H1 (cell line): ENCODE results near the gene CUL1. TPM values are rescaled to one million over a fixed set of nuclear protein-coding genes. Genes with fewer than 3 reads are reported as not detected.

ENCODE experiments used
- CTCF ChIA-PET: fragments of 300-600 bp; sonication (Branson Sonifier 250); formaldehyde crosslinking; loops from one replicate; lab custom pipeline; 2021; ENCODE audit not compliant: partially characterized antibody; lab: Charles Lee
- POLR2A ChIA-PET: fragments of 300-600 bp; sonication (Branson Sonifier 250); formaldehyde crosslinking; loops from one replicate; lab custom pipeline; 2021; ENCODE audit warnings: inconsistent platforms; ENCODE audit not compliant: partially characterized antibody; lab: Charles Lee
- DNase-seq, 2 experiments: peaks; one replicate each; pipeline versions ENCODE4 v3.0.0 to v3.0.0-alpha.2; 2010 to 2022; ENCODE audit warnings: low spot score in 2 of 2, low read depth in 1 of 2, mixed read lengths in 1 of 2
- FAIRE-seq: peaks from 2 replicates; lab custom pipeline; 2011; peaks lifted over from hg19 to GRCh38; lab: Jason Lieb, UNC
- H2AFZ ChIP-seq: 2 replicates; pipeline ENCODE4 v1.8.1; 2012; ENCODE audit warnings: low read length, inconsistent platforms
- H2AK5ac ChIP-seq: 2 replicates; pipeline ENCODE4 v1.6.1; 2013; ENCODE audit warnings: low read depth, low read length
- H2BK120ac ChIP-seq: replicated peaks from 2 replicates; pipeline ENCODE3; 2013; ENCODE audit warnings: low read depth, low read length, inconsistent platforms
- H2BK12ac ChIP-seq: 2 replicates; pipeline ENCODE4 v1.6.1; 2013; ENCODE audit warnings: low read depth, low read length
- H2BK15ac ChIP-seq: 2 replicates; pipeline ENCODE4 v1.6.1; 2013; ENCODE audit warnings: low read length
- H2BK20ac ChIP-seq: 2 replicates; pipeline ENCODE4 v1.6.1; 2013; ENCODE audit warnings: low read length
- H2BK5ac ChIP-seq: 2 replicates; pipeline ENCODE4 v1.6.1; 2013; ENCODE audit warnings: low read depth, low read length
- H3K14ac ChIP-seq: 2 replicates; pipeline ENCODE4 v1.6.1; 2013; ENCODE audit warnings: inconsistent platforms; ENCODE audit not compliant: insufficient read length
- H3K18ac ChIP-seq: 2 replicates; pipeline ENCODE4 v1.6.1; 2013; ENCODE audit warnings: low read length; ENCODE audit errors: extremely low read depth
- H3K23ac ChIP-seq: 2 replicates; pipeline ENCODE4 v1.6.1; 2013; ENCODE audit warnings: inconsistent platforms; ENCODE audit not compliant: insufficient read length
- H3K23me2 ChIP-seq: 2 replicates; pipeline ENCODE4 v1.6.1; 2013; ENCODE audit warnings: low read depth, low read length
- H3K27ac ChIP-seq: 2 replicates; pipeline ENCODE4 v1.6.1; 2011; ENCODE audit warnings: low read depth, low read length, inconsistent platforms
- H3K27me3 ChIP-seq, 4 experiments: replicated peaks in 1 of 4; 1 replicate in 1 of 4; 2 replicates in 3 of 4; pipeline versions ENCODE4 v1.6.1 to v1.8.1; 2011 to 2013; ENCODE audit warnings: low read length in 3 of 4, mild to moderate bottlenecking in 3 of 4, inconsistent platforms in 2 of 4, mixed read lengths in 2 of 4, moderate library complexity in 1 of 4; ENCODE audit not compliant: control insufficient read depth in 3 of 4, insufficient read depth in 3 of 4; ENCODE audit errors: extremely low read depth in 1 of 4
- H3K36me3 ChIP-seq, 4 experiments: 2 replicates each; pipeline versions ENCODE4 v1.6.1 to v1.8.1; 2011 to 2013; ENCODE audit warnings: mild to moderate bottlenecking in 4 of 4, low read length in 3 of 4, moderate library complexity in 2 of 4, control low read depth in 1 of 4, inconsistent platforms in 1 of 4; ENCODE audit not compliant: insufficient read depth in 4 of 4, control insufficient read depth in 2 of 4
- H3K4ac ChIP-seq: replicated peaks from 2 replicates; pipeline ENCODE3; 2013; ENCODE audit warnings: low read length, low read depth, mixed read lengths, inconsistent platforms; ENCODE audit not compliant: insufficient read length
- H3K4me1 ChIP-seq, 4 experiments: replicated peaks in 1 of 4; 1 replicate in 1 of 4; 2 replicates in 3 of 4; pipeline versions ENCODE4 v1.6.1 to v1.8.1; 2011 to 2013; ENCODE audit warnings: low read length in 3 of 4, inconsistent platforms in 2 of 4, mixed read lengths in 1 of 4; ENCODE audit not compliant: insufficient read depth in 4 of 4, control insufficient read depth in 3 of 4
- H3K4me2 ChIP-seq, 2 experiments: 2 replicates each; pipeline versions ENCODE4 v1.6.1 to v1.8.1; 2011 to 2013; ENCODE audit warnings: low read depth in 2 of 2, low read length in 2 of 2, control low read depth in 1 of 2, inconsistent platforms in 1 of 2, mild to moderate bottlenecking in 1 of 2; ENCODE audit not compliant: insufficient read depth in 1 of 2
- H3K4me3 ChIP-seq, 4 experiments: fragments of 200-600, 300-600 bp in 1 of 4; sonication (generic), shearing (Covaris generic), sonication (Bioruptor Twin) in 1 of 4; 2 replicates each; pipeline versions ENCODE4 v1.5.1 to v1.8.1; 2011 to 2016; ENCODE audit warnings: low read length in 4 of 4, low read depth in 3 of 4, control low read depth in 2 of 4, inconsistent platforms in 2 of 4, mild to moderate bottlenecking in 2 of 4, mixed read lengths in 1 of 4, moderate library complexity in 1 of 4; ENCODE audit not compliant: insufficient read depth in 2 of 4; ENCODE audit errors: extremely low read depth in 1 of 4
- H3K56ac ChIP-seq: replicated peaks from 2 replicates; pipeline ENCODE3; 2013; ENCODE audit warnings: low read depth, mild to moderate bottlenecking, mixed read lengths, low read length, inconsistent platforms; ENCODE audit not compliant: insufficient read length
- H3K79me1 ChIP-seq: 2 replicates; pipeline ENCODE4 v1.6.1; 2013; ENCODE audit warnings: low read depth, low read length, control low read depth
- H3K79me2 ChIP-seq, 2 experiments: 2 replicates each; pipeline versions ENCODE4 v1.6.1 to v1.8.1; 2012 to 2013; ENCODE audit warnings: low read length in 2 of 2, mild to moderate bottlenecking in 2 of 2, inconsistent platforms in 1 of 2; ENCODE audit not compliant: insufficient read depth in 2 of 2, control insufficient read depth in 1 of 2
- H3K9ac ChIP-seq, 4 experiments: replicated peaks in 1 of 4; 1 replicate in 1 of 4; 2 replicates in 3 of 4; pipeline versions ENCODE4 v1.6.1 to v1.8.1; 2011 to 2013; ENCODE audit warnings: low read depth in 3 of 4, low read length in 3 of 4, control low read depth in 2 of 4, mild to moderate bottlenecking in 2 of 4, moderate library complexity in 2 of 4, inconsistent platforms in 1 of 4; ENCODE audit errors: extremely low read depth in 1 of 4
- H3K9me3 ChIP-seq, 2 experiments: 2 replicates each; pipeline versions ENCODE4 v1.6.1 to v1.8.1; 2012 to 2013; ENCODE audit warnings: mild to moderate bottlenecking in 2 of 2, moderate library complexity in 2 of 2, control low read depth in 1 of 2, inconsistent platforms in 1 of 2, low read depth in 1 of 2, low read length in 1 of 2, mixed read lengths in 1 of 2; ENCODE audit not compliant: insufficient read depth in 2 of 2
- H4K20me1 ChIP-seq, 2 experiments: replicated peaks in 1 of 2; 2 replicates each; pipeline versions ENCODE3 to v1.8.1; 2011 to 2013; ENCODE audit warnings: inconsistent platforms in 2 of 2, low read length in 2 of 2, mild to moderate bottlenecking in 1 of 2; ENCODE audit not compliant: insufficient read depth in 2 of 2, control insufficient read depth in 1 of 2
- H4K5ac ChIP-seq: 2 replicates; pipeline ENCODE4 v1.6.1; 2013; ENCODE audit warnings: low read length, low read depth, mixed read lengths, inconsistent platforms; ENCODE audit not compliant: insufficient read length
- H4K8ac ChIP-seq: 2 replicates; pipeline ENCODE4 v1.8.0; 2013; ENCODE audit warnings: mild to moderate bottlenecking, moderate library complexity, low read length, inconsistent platforms; ENCODE audit not compliant: insufficient read depth; ENCODE audit errors: extremely low read depth
- H4K91ac ChIP-seq: replicated peaks from 2 replicates; pipeline ENCODE3; 2013; ENCODE audit warnings: low read length, mixed read lengths, inconsistent platforms; ENCODE audit not compliant: insufficient read length
- CEBPB ChIP-seq: IDR thresholded peaks from 2 replicates; pipeline ENCODE4 v1.6.1; 2012; ENCODE audit warnings: low read depth, low read length
- GTF2F1 ChIP-seq: IDR thresholded peaks from 2 replicates; pipeline ENCODE4 v1.6.1; 2012; ENCODE audit warnings: low read depth, low read length, improper control_type of control experiment, borderline replicate concordance
- JUND ChIP-seq: IDR thresholded peaks from 2 replicates; pipeline ENCODE4 v1.6.1; 2011; ENCODE audit warnings: mild to moderate bottlenecking, improper control_type of control experiment, low read length
- KDM5A ChIP-seq: fragments of 200-600 bp; IDR thresholded peaks from 2 replicates; pipeline ENCODE4 v1.7.1; 2012; ENCODE audit warnings: mild to moderate bottlenecking, low read length, inconsistent platforms, mixed read lengths
- MAFK ChIP-seq: IDR thresholded peaks from 2 replicates; pipeline ENCODE4 v1.6.1; 2012; ENCODE audit warnings: low read depth, mild to moderate bottlenecking, improper control_type of control experiment, low read length
- NRF1 ChIP-seq: IDR thresholded peaks from 2 replicates; pipeline ENCODE4 v1.6.1; 2011; ENCODE audit warnings: mild to moderate bottlenecking, low read depth, low read length, improper control_type of control experiment
- PHF8 ChIP-seq: fragments of 200-600 bp; sonication (generic); conservative IDR thresholded peaks from 2 replicates; pipeline ENCODE4 v1.7.1; 2012; ENCODE audit warnings: low read depth, mild to moderate bottlenecking, inconsistent platforms, low read length, moderate library complexity
- POLR2A ChIP-seq, 2 experiments: IDR thresholded peaks; 1 replicate in 1 of 2; 2 replicates in 1 of 2; pipeline ENCODE4 v1.6.1; 2011; ENCODE audit warnings: low read depth in 2 of 2, low read length in 2 of 2, mild to moderate bottlenecking in 2 of 2; ENCODE audit errors: control extremely low read depth in 1 of 2
- RFX5 ChIP-seq: IDR thresholded peaks from 2 replicates; pipeline ENCODE4 v1.6.1; 2011; ENCODE audit warnings: low read depth, low read length, improper control_type of control experiment, borderline replicate concordance
- SIRT6 ChIP-seq: IDR thresholded peaks from one replicate; pipeline ENCODE4 v1.7.1; 2012; ENCODE audit warnings: low read length, inconsistent platforms
- SUZ12 ChIP-seq: fragments of 200-600 bp; sonication (generic); IDR thresholded peaks from 2 replicates; pipeline ENCODE4 v1.6.1; 2012; ENCODE audit warnings: mild to moderate bottlenecking, inconsistent platforms, low read length, moderate library complexity, mixed read lengths
- TCF12 ChIP-seq: IDR thresholded peaks from 2 replicates; pipeline ENCODE4 v1.6.1; 2011; ENCODE audit warnings: low read depth, mild to moderate bottlenecking, low read length
- WGBS, 2 experiments: shearing (Covaris generic) in 1 of 2; methylation state at CpG; one replicate each; pipeline versions ENCODE4 v1.1.6 to v1.1.7; 2013 to 2015; ENCODE audit warnings: low lambda C conversion rate in 2 of 2, mixed read lengths in 2 of 2, inconsistent platforms in 1 of 2, low coverage in 1 of 2, missing lambda C conversion rate in 1 of 2; ENCODE audit not compliant: insufficient replicate concordance in 2 of 2, insufficient coverage in 1 of 2, insufficient read length in 1 of 2; ENCODE audit errors: extremely low coverage in 1 of 2, missing lambda C conversion rate in 1 of 2; 5-methylcytosine and 5-hydroxymethylcytosine counted together
- polyA plus RNA-seq, 7 experiments: library from polyadenylated mRNA; depleted of rRNA in 3 of 7; stranded (reverse) in 5 of 7; unstranded in 2 of 7; fragments of >200 nt in 5 of 7; fragments of 200-250 nt in 2 of 7; gene quantifications; 1 replicate in 5 of 7; 2 replicates in 1 of 7; 4 replicates in 1 of 7; pipeline versions ENCODE4 v1.2.1 to v1.2.3, GENCODE V29; 2011 to 2013; ENCODE audit warnings: missing spikeins in 2 of 7, mixed read lengths in 2 of 7
- total RNA-seq: library from RNA; stranded (reverse); fragmentation: NEBNext Ultra II Directional; extraction: Animal tissue kit (Norgen Biotek cat#: 25700); gene quantifications from 2 replicates; pipeline ENCODE4 v1.2.1, GENCODE V29; 2021
- TF ChIP-seq, protein P1 (sequence below): IDR thresholded peaks from 2 replicates; pipeline ENCODE4 v1.6.1; 2012; ENCODE audit warnings: inconsistent platforms

Gene CUL1
- total and polyA plus RNA-seq, 2 of the 8 experiments (the other 6 are each of a cell fraction or from before 2014, with no cell fraction given) = 33.0 to 77.3 TPM

DNA sequence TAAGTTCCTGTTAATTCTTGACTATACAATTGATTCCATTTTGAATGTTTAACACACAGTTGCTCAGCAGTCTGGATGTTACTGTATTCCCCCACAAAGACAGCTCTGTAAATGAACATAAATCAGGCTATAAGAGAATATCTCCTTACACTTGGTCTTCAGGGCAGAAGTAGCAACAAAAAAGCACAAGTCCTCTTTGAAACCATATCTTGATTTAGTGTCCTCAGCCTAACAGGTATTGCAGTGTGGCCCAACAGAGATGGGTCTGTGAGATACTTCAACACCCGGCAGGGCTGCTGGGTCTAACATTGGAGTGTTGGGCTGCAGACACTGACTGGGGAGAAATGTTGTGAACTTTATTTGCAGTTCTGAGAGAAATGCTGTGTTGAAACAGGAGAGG lies 75.8 kb downstream of the CUL1 start:
- Histone ChIP-seq H2BK15ac (no peak overlapping the region), H3K4me1 (peaks cover 0 to 8% (median 4%) of the 10 kb centered on the region in 4 experiments; a peak in 4 of 7 replicates), H4K91ac (no peak overlapping the region), H2BK12ac (no peak overlapping the region), H3K27me3 (no peaks in the 10 kb centered on the region), H3K9me3 (no peaks in the 10 kb centered on the region), H3K14ac (no peak overlapping the region), H2BK20ac (no peak overlapping the region), H3K79me1 (peaks cover 3% of the 10 kb centered on the region; the same call in 1 of the 2 replicates), H3K23me2 (no peaks in the 10 kb centered on the region), H2BK5ac (no peak overlapping the region), H4K20me1 (no peaks in the 10 kb centered on the region), H3K4me3 (no peak overlapping the region), H3K79me2 (peaks cover 0 to 2% of the 10 kb centered on the region in 2 experiments; a peak in 2 of 4 replicates), H4K5ac (no peak overlapping the region), H2AFZ (no peak overlapping the region), H2BK120ac (no peak overlapping the region), H3K9ac (no peak overlapping the region), H3K27ac (no peak overlapping the region), H2AK5ac (no peak overlapping the region), H3K4me2 (no peak overlapping the region), H3K56ac (no peak overlapping the region), H3K23ac (no peak overlapping the region), H4K8ac (no peak overlapping the region), H3K18ac (no peak overlapping the region), H3K4ac (no peak overlapping the region), H3K36me3 (peaks cover 2 to 40% (median 15%) of the 10 kb centered on the region in 4 experiments; a peak in 6 of 8 replicates)
- no peak for FAIRE-seq
- CTCF ChIA-PET = interaction anchor here (1.0 to 3.5 kb wide), 10 partner anchors 9 to 270 kb away, joined by 3 to 10 read pairs (median 4); no protein-coding TSS in a partner anchor
- 82% methylated on average over 1 of the region's 1 CpG; no CpG with 5 or more reads in 1 of the 2 experiments for WGBS, 2 experiments
- POLR2A ChIA-PET = interaction anchor here (0.8 kb wide), 1 partner anchor 49 kb away, joined by 4 read pairs; no protein-coding TSS in a partner anchor
- DNase-seq = no peak
- no peak for TF ChIP-seq TCF12
- no peak for TF ChIP-seq JUND
- no peak for TF ChIP-seq SUZ12
- no peak for TF ChIP-seq CEBPB
- no peak for TF ChIP-seq NRF1
- TF ChIP-seq, protein P1, sequence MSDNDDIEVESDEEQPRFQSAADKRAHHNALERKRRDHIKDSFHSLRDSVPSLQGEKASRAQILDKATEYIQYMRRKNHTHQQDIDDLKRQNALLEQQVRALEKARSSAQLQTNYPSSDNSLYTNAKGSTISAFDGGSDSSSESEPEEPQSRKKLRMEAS = no peak
- no peak for TF ChIP-seq RFX5
- no peak for TF ChIP-seq SIRT6
- TF ChIP-seq MAFK = no peak
- TF ChIP-seq PHF8 = no peak
- TF ChIP-seq POLR2A (IDR thresholded peaks at IDR 0.05; ENCODE audit: control extremely low read depth in 1 of 2, low read depth in 2 of 2, low read length in 2 of 2) = no peak
- TF ChIP-seq GTF2F1 = no peak
- TF ChIP-seq KDM5A = no peak
